Left ventricle myocardium superior (tissue), 1 donor: Measurements from ENCODE around the gene HFE. TPM values are rescaled to one million over a fixed set of nuclear protein-coding genes. Genes with fewer than 3 reads are reported as not detected.
"Not testable (repeated sequence)": the region's sequence is repeated elsewhere in the genome, so short reads cannot be mapped to it uniquely, and the experiment has no call there.

ENCODE experiments used
- ATAC-seq: fragments of 200-7000 bp; cut with Tn5 transposase; one replicate; pipeline ENCODE4 v1.9.1; 2020; ENCODE audit warnings: mild to moderate bottlenecking, moderate library complexity
- DNase-seq: peaks from one replicate; pipeline ENCODE4 v3.0.0-alpha.2; 2020
- intact Hi-C: fragments of 100-400 bp; cut with micrococcal nuclease; formaldehyde crosslinking; loops from one replicate; pipeline ENCODE4 v1.11.0; 2022
- total RNA-seq: library from RNA; stranded (reverse); fragmentation: NEBNext Ultra II Directional; extraction: Animal tissue kit (Norgen Biotek cat#: 25700); gene quantifications from one replicate; pipeline ENCODE4 v1.2.1, GENCODE V29; 2021
- donor health status: DM: no; HTN: yes; CAD: no; lungs with severe emphysema.

The HFE gene
- total RNA-seq, 1 donor from 2014 or later, result 4.5 TPM

DNA sequence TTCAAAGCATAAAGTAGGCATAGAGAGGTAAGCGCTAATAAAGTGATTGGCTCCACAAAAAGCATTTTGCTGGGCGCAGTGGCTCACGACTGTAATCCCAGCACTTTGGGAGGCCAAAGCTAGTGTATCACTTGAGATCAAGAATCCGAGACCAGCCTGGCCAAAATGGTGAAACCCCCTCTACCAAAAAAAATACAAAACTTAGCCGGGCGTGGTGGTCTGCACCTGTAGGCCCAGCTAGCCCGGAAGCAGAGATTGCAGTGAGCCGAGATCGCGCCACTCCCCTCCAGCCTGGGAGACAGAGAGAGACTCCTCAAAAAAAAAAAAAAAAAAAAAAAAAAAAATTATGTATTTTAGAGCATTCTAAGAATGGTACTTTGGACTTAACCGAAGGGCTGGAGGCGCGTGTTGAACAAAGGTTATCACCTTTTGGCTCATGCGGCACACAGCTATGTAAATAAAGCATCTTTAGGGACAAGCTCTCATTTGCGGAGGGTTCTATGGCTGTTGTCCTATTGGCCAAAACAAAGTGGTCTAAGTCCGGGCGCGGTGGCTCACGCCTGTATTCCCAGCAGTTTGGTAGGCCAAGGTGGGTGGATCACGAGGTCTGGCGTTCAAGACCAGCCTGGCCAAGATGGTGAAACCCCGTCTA, 17.4 kb downstream of the HFE start:
- no peak for DNase-seq
- intact Hi-C loops, result loop anchor here (5.0 kb wide), 1 partner anchor 47 kb away; a partner anchor contains a TSS
- peak; percentile 9 for ATAC-seq

- ATAC-seq (no peak), DNase-seq (no peak)
- intact Hi-C loops, result no loop called here
Measured at GRCh38 chr6:26105109-26105730, 18.0 kb downstream of the HFE start.

- intact Hi-C loops, result no loop called here
- ATAC-seq, result no peak
- no peak for DNase-seq
Measured at GRCh38 chr6:26105842-26106241, 18.6 kb downstream of the HFE start.

GRCh38 chr6:26107935-26108334, 20.7 kb downstream of the HFE start:
- intact Hi-C loops, result no loop called here
- ATAC-seq, result no peak
- no peak for DNase-seq

GRCh38 chr6:26109772-26110171, 22.5 kb downstream of the HFE start:
- DNase-seq, result no peak
- intact Hi-C loops, result no loop called here
- no peak for ATAC-seq

DNA sequence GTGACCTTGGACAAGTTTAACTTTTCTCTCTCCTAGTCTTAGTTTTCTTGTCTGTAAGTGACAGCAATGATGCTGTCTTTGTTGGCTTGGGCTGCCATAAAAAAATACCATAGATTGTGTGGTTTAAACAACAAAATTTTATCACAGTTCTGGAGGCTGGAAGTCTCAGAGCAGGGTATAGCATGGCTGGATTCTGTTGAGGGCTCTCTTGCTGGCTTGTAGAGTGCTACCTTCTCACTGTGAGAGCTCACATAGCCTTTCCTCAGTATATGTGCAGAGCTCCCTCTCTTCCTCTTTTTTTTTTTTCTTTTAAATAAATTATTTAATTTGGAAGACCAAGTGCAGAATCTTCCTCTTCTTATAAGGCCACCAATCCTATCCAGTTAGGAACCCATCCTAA, 26.3 kb downstream of the HFE start:
- DNase-seq (no peak), ATAC-seq (no peak)
- intact Hi-C loops, result no loop called here

DNA sequence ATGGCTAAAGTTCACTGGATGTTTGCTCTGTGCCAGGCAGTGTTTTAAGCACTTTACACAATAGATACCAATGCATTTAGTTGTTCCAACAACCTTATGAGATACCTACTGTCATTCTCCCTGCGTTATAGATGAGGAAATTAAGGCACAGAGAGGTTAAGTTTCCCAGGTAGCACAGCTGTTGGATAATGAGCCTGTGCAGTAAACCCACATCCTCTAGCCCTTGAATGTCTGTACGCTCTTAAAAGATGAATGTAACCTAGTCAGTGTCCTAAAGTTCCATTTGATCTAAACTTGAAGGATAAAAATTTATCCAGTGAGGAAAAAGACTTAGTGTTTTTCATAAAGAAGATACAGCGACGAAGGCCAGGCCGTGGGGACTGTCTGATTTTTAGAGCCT, 28.0 kb downstream of the HFE start:
- ATAC-seq (no peak), DNase-seq (no peak)
- intact Hi-C loops, result no loop called here

DNA sequence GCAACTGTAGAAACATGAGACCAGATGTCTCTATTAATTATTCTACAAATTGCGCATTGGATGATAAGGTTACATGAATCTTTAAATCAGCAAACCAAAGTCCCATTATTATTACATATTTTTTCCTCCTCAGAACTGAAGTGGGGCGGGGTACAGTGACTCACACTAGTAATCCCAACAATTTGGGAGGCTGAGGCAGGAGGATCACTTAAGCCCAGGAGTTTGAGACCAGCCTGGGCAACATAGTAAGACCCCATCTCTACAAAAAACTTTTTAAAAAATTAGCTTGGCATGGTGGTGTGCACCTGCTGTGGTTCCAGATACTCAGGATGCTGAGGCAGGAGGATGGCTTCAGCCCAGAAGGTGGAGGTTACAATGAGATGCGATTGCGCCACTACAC, 29.0 kb downstream of the HFE start:
- intact Hi-C loops, result no loop called here
- ATAC-seq (no peak), DNase-seq (no peak)

- ATAC-seq (no peak), DNase-seq (no peak)
- intact Hi-C loops, result no loop called here
Measured at GRCh38 chr6:26118999-26119398, 31.8 kb downstream of the HFE start.

GRCh38 chr6:26120115-26120514, 32.9 kb downstream of the HFE start:
- intact Hi-C loops, DNase-seq, ATAC-seq: not testable (repeated sequence)

- ATAC-seq (no peak), DNase-seq (no peak)
- intact Hi-C loops, result no loop called here
Measured at GRCh38 chr6:26120807-26121140, 33.5 kb downstream of the HFE start.

DNA sequence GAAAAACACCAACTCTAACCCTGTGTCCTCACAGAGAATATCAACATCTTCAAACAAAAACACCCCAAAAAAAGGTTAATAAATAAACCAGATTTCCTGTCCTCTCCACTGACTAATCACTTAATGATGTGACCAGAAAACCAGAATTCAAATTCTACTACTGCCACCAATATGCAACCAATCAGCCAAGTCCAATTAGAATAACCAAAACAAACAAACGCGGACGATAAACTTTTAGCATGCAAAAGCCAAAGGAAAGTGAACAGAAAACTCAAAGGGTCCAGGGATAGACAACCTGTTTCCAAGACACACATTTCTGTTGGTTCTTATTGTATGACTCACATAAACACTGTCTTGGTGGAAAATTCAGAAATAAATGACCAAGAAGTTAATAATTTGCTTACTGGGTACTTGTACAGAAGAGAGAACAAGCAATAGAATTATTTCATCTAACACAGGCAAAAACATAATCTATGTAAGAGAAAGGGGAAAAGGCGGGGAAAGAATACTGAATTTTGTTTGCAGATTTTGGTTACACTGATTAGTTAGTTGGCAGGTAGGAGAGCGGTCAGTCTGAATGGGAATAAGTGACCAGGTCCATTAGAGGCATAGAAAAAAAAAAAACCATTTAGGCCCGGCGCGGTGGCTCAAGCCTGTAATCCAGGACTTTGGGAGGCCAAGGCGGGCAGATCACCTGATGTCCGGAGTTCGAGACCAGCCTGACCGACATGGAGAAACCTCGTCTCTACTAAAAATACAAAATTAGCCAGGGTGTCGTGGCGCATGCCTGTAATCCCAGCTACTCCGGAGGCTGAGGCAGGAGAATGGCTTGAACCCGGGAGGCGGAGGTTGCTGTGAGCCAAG, 34.1 kb downstream of the HFE start:
- no peak for DNase-seq
- no peak for ATAC-seq
- intact Hi-C loops, result no loop called here

DNA sequence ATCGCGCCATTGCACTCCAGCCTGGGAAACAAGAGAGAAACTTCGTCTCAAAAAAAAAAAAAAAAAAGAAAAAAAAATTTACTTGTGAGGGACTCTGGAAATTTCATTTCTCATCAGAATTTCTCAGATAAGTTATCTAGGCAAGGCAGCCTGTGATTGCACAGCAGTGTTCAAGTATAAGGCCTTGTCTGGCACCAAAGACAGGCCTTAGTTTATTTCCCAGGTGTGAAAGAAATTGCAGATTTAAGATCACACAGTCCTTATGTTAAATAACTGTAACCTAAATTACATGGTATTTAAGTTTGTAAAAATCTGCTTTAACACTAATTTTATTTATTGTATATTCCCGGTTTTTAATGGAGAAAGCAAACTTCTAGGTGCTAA, 34.8 kb downstream of the HFE start:
- DNase-seq, result no peak
- ATAC-seq, result no peak
- intact Hi-C loops, result no loop called here

DNA sequence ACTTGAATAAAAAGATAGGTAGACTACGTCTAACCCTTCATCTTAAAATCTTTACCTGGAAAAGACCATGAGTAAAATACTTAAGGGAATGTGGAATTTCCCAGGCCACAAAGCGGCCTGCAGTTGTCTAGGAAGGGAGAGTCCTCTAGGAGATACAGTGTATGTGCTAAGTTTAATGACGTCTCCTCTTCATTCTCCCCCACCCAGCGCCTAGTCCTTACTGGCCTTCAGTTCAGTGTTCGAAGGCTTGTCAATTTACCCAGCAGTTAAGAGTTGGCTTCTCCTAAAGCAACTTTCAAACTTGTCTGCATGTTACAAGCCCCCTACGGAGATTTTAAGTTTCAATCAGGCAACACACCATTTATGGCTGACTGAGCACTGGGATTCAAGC, 35.2 kb downstream of the HFE start:
- ATAC-seq (no peak), DNase-seq (no peak)
- intact Hi-C loops, result no loop called here

DNA sequence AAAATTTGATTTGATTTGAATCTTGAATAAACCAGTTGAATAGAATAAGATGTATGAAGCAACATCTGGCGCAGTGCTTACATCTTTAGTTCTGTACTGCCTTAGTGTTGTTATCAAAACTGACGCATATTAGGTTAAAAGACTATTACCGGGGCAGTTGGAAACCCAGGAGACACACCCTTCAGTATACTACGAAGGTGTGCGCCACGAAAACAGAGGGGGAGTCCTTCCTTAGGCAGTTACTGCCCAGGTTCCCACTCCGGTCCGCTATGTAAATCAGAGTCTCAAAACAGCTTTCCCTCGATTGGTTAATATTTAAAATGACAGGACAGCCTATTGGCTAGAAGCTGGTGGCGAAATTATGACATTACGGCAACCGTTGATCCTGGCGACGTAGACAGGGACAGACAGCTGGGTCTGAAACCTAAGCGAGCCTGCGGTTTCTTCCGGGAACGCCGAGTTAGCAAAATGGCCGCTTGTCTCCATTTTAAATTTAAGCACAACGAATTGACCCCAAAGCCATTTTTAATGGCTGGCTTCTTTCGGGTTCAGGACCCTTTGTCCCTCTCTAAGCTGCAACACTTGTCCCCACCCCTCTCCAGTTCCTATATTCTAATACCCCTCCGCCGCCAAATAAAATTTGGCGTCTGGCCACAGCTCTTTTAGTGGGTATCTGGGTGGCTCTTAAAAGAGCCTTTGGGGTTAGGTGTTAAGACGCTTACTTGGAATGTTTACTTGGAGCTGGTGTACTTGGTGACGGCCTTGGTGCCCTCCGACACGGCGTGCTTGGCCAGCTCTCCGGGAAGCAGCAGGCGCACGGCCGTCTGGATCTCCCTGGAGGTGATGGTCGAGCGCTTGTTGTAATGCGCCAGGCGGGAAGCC, 35.8 kb downstream of the HFE start:
- ATAC-seq (peak; percentile 89), DNase-seq (peak; percentile 87)
- intact Hi-C loops, result no loop called here

DNA sequence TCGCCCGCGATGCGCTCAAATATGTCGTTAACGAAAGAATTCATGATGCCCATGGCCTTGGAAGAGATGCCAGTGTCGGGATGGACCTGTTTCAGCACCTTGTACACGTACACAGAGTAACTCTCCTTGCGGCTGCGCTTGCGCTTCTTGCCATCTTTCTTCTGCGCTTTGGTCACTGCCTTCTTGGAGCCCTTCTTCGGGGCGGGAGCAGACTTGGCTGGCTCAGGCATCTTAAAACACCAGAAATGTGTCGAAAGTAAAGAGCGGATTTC, 36.4 kb downstream of the HFE start:
- ATAC-seq (no peak), DNase-seq (peak; percentile 76)
- intact Hi-C loops, result no loop called here

- intact Hi-C loops, result no loop called here
- ATAC-seq (peak; percentile 92), DNase-seq (peak; percentile 79)
Measured at GRCh38 chr6:26123947-26124780, 36.9 kb downstream of the HFE start.

DNA sequence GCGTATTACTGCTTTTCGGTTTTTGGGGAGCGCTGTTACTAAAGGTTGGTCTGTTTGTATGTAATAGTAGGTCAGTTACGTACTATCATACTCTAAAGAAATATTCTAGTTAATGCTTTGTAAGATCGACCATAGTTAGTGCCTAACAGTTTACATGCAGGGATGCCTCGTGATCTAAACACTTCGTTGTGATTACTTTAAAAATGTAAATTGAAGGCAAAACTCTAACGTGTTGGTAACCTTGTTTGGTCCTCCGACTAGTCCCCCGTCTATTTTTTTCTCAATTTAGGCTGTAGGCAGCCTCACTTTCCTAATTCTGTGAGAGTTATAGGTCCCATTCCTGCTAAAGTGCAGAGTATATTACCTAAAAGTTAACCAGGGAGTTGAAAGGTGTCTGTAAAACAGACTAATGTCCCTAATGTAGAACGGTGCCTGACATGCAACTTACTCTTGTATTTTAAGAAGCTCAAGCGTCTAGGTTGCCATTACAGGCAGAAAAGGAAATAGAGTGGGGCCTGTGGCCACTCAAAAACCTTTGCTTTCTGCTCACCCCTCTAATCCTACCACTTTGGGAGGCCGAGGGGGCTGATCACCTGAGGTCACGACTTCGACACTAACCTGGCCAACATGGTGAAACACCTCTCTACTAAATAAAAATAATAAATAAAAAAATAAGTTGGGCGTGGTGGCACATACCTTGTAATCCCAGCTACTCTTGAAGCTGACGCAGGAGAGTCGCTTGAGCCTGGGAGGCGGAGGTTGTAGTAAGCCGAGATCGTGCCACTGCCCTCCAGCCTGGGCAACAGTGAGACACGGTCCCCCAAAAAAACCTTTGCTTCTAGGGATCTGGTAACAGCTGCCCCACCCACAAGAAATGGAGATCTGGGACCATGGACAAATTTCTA, 37.8 kb downstream of the HFE start:
- ATAC-seq (no peak), DNase-seq (no peak)
- intact Hi-C loops, result no loop called here
